Measurements from ENCODE around the gene HNRNPA2B1.

GRCh38 chr7:26172048-26172447, 28.5 kb downstream of the HNRNPA2B1 start:
- no peak for TF ChIP-seq CTCF (conservative IDR thresholded peaks at IDR 0.05; ENCODE audit: low read length)
- no peak for TF ChIP-seq EZH2phosphoT487 (IDR thresholded peaks at IDR 0.05; ENCODE audit: borderline replicate concordance)
